ENCODE results near the gene CCDC87.

- TF ChIP-seq CTCF (IDR thresholded peaks at IDR 0.05) (no peak), POLR2A (IDR thresholded peaks at IDR 0.05) (no peak)
Measured at GRCh38 chr11:66541892-66542291, 51.0 kb downstream of the CCDC87 start.

Measured in ovary (tissue), 3 donors.